HCT116 (cell line): ENCODE results near the gene EARS2. TPM values are rescaled to one million over a fixed set of nuclear protein-coding genes. Genes with fewer than 3 reads are reported as not detected.

Source experiments
- ATAC-seq: fragments of 200-7000 bp; cut with Tn5 transposase; 2 replicates; pipeline ENCODE4 v1.9.1; 2020; ENCODE audit warnings: mild to moderate bottlenecking, moderate library complexity
- BruUV-seq: library from RNA; stranded (reverse); fragments of 400-500 nt; replicated peaks from 2 replicates; lab custom pipeline; 2021; lab: Mats Ljungman, UMichigan
- CTCF ChIA-PET: fragments of 300-600 bp; sonication (Branson Sonifier 250); formaldehyde crosslinking; loops from one replicate; lab custom pipeline; 2021; ENCODE audit warnings: antibody characterized with exemption; lab: Charles Lee
- POLR2A ChIA-PET: fragments of 300-600, 350-600 bp; sonication (Branson Sonifier 250); formaldehyde crosslinking; loops from one replicate; lab custom pipeline; 2021; ENCODE audit warnings: antibody characterized with exemption; lab: Charles Lee
- RAD21 ChIA-PET, 2 experiments: fragments of 300-600 bp; sonication (Branson Sonifier 250); formaldehyde crosslinking; loops; one replicate each; lab custom pipeline; 2023; ENCODE audit warnings: low total read pairs in 2 of 2; ENCODE audit not compliant: uncharacterized antibody in 2 of 2, unreplicated experiment in 2 of 2, low non-redundant PET in 1 of 2; lab: Charles Lee
- DNase-seq: peaks from one replicate; pipeline ENCODE4 v3.0.0-alpha.2; 2010; ENCODE audit warnings: low read depth, low spot score
- H2AFZ ChIP-seq: fragments of 200-600 bp; shearing (Covaris generic), sonication (generic); 2 replicates; pipeline ENCODE4 v1.6.1; 2017; ENCODE audit warnings: low read depth, mixed run types, mixed read lengths, antibody characterized with exemption, low read length; ENCODE audit not compliant: poor library complexity, severe bottlenecking
- H3K27ac ChIP-seq: 2 replicates; pipeline ENCODE4 v1.5.1; 2012; ENCODE audit warnings: low read depth, low read length
- H3K27me3 ChIP-seq: fragments of 200-600 bp; sonication (generic); 2 replicates; pipeline ENCODE4 v1.6.1; 2016; ENCODE audit warnings: mixed run types, low read length, mixed read lengths; ENCODE audit not compliant: insufficient read depth
- H3K36me3 ChIP-seq, 2 experiments: fragments of 200-500 bp in 1 of 2; fragments of 200-600 bp in 1 of 2; sonication (Bioruptor generic) in 1 of 2; sonication (generic) in 1 of 2; 2 replicates each; pipeline versions ENCODE4 v1.5.1 to v1.6.1; 2014 to 2016; ENCODE audit warnings: low read length in 2 of 2, inconsistent platforms in 1 of 2, mixed read lengths in 1 of 2, mixed run types in 1 of 2; ENCODE audit not compliant: insufficient read depth in 2 of 2, control insufficient read depth in 1 of 2
- H3K4me1 ChIP-seq, 2 experiments: fragments of 200-600 bp in 1 of 2; sonication (generic) in 1 of 2; 2 replicates each; pipeline versions ENCODE4 v1.5.1 to v1.6.1; 2012 to 2017; ENCODE audit warnings: low read length in 2 of 2, inconsistent platforms in 1 of 2, mild to moderate bottlenecking in 1 of 2, mixed read lengths in 1 of 2, mixed run types in 1 of 2, moderate library complexity in 1 of 2; ENCODE audit not compliant: insufficient read depth in 2 of 2, control insufficient read depth in 1 of 2
- H3K4me2 ChIP-seq: fragments of 200-600 bp; sonication (generic); 2 replicates; pipeline ENCODE4 v1.6.1; 2017; ENCODE audit warnings: mixed run types, low read length, mixed read lengths
- H3K4me3 ChIP-seq, 2 experiments: fragments of 200-600 bp in 1 of 2; sonication (generic) in 1 of 2; replicated peaks in 1 of 2; 2 replicates each; pipeline ENCODE4 v1.5.1; 2011 to 2016; ENCODE audit warnings: low read length in 2 of 2, control low read depth in 1 of 2, low read depth in 1 of 2, mild to moderate bottlenecking in 1 of 2, mixed read lengths in 1 of 2, mixed run types in 1 of 2
- H3K79me2 ChIP-seq: fragments of 200-600 bp; sonication (generic); 2 replicates; pipeline ENCODE4 v1.6.1; 2017; ENCODE audit warnings: mild to moderate bottlenecking, mixed run types, low read length, moderate library complexity, mixed read lengths; ENCODE audit not compliant: insufficient read depth
- H3K9ac ChIP-seq: fragments of 200-600 bp; sonication (generic); 2 replicates; pipeline ENCODE4 v1.6.1; 2016; ENCODE audit warnings: low read length, mixed read lengths
- H3K9me2 ChIP-seq: fragments of 200-600 bp; sonication (generic), shearing (Covaris generic); 2 replicates; pipeline ENCODE4 v1.6.1; 2017; ENCODE audit warnings: mixed run types, mild to moderate bottlenecking, moderate library complexity; ENCODE audit not compliant: insufficient read depth
- H3K9me3 ChIP-seq, 2 experiments: fragments of 200-500 bp in 1 of 2; fragments of 200-600 bp in 1 of 2; sonication (Bioruptor generic) in 1 of 2; sonication (generic) in 1 of 2; 2 replicates each; pipeline ENCODE4 v1.6.1; 2014 to 2017; ENCODE audit warnings: low read length in 2 of 2, mixed read lengths in 2 of 2, inconsistent platforms in 1 of 2, low read depth in 1 of 2, mild to moderate bottlenecking in 1 of 2, mixed run types in 1 of 2, moderate library complexity in 1 of 2; ENCODE audit not compliant: control insufficient read depth in 1 of 2, insufficient read depth in 1 of 2
- H4K20me1 ChIP-seq: fragments of 200-600 bp; sonication (generic), shearing (Covaris generic); 2 replicates; pipeline ENCODE4 v1.6.1; 2017; ENCODE audit warnings: mixed run types, mild to moderate bottlenecking, moderate library complexity; ENCODE audit not compliant: insufficient read depth
- CEBPB ChIP-seq: IDR thresholded peaks from 2 replicates; pipeline ENCODE4 v1.6.1; 2012; ENCODE audit warnings: low read depth
- EGR1 ChIP-seq: IDR thresholded peaks from 2 replicates; pipeline ENCODE4 v1.6.1; 2012; ENCODE audit warnings: low read depth
- ELF1 ChIP-seq: IDR thresholded peaks from 2 replicates; pipeline ENCODE4 v1.6.1; 2012; ENCODE audit warnings: low read depth, borderline replicate concordance
- EZH2 ChIP-seq: fragments of 200-600 bp; sonication (generic); IDR thresholded peaks from 2 replicates; pipeline ENCODE4 v1.6.1; 2017; ENCODE audit warnings: antibody characterized with exemption, mixed run types
- EZH2phosphoT487 ChIP-seq: fragments of 200-600 bp; IDR thresholded peaks from 2 replicates; pipeline ENCODE4 v1.6.1; 2018; ENCODE audit warnings: antibody characterized with exemption, borderline replicate concordance
- POLR2AphosphoS5 ChIP-seq: IDR thresholded peaks from 2 replicates; pipeline ENCODE4 v1.6.1; 2011; ENCODE audit warnings: mild to moderate bottlenecking, low read depth, low read length, moderate library complexity
- SIN3A ChIP-seq: IDR thresholded peaks from 2 replicates; pipeline ENCODE4 v1.6.1; 2012; ENCODE audit warnings: low read depth
- SP1 ChIP-seq: IDR thresholded peaks from 2 replicates; pipeline ENCODE4 v1.6.1; 2012; ENCODE audit warnings: low read depth
- SRF ChIP-seq: IDR thresholded peaks from 2 replicates; pipeline ENCODE4 v1.6.1; 2012; ENCODE audit warnings: low read depth
- TCF7L2 ChIP-seq: IDR thresholded peaks from 2 replicates; pipeline ENCODE4 v1.7.0; 2011; ENCODE audit warnings: borderline replicate concordance, inconsistent platforms; ENCODE audit not compliant: insufficient read depth, insufficient read length; ENCODE audit errors: extremely low read depth
- YY1 ChIP-seq: IDR thresholded peaks from 2 replicates; pipeline ENCODE4 v1.6.1; 2011; ENCODE audit warnings: low read length, low read depth, moderate library complexity, mild to moderate bottlenecking; ENCODE audit not compliant: insufficient replicate concordance; ENCODE audit errors: extremely low read depth
- intact Hi-C: fragments of 100-400 bp; cut with micrococcal nuclease; formaldehyde crosslinking; loops from 2 replicates; pipeline ENCODE4 v1.10.0; 2022
- total RNA-seq: library from RNA; stranded (reverse); gene quantifications from one replicate; pipeline ENCODE4 v1.2.1, GENCODE V29; 2021; ENCODE audit not compliant: unreplicated experiment

EARS2 gene
- total RNA-seq, 1 experiment from 2014 or later, result 35.6 TPM

GRCh38 chr16:23539984-23540816 is 16.9 kb downstream of the EARS2 start:
- peaks cover 9% of the 10 kb centered on the region; the same call in 1 of the 2 replicates for H3K79me2 ChIP-seq
- no peak overlapping the region for H2AFZ ChIP-seq
- H3K4me2 ChIP-seq, result no peak overlapping the region
- no peaks in the 10 kb centered on the region for H3K9me3 ChIP-seq
- peaks cover 14 to 17% of the 10 kb centered on the region in 2 experiments; a peak in 3 of 4 replicates for H3K36me3 ChIP-seq
- ChIA-PET POLR2A (interaction anchor here (0.9 kb wide), 1 partner anchor 11 kb away, joined by 3 read pairs; no protein-coding TSS in a partner anchor), RAD21 (no interaction called here), CTCF (no interaction called here)
- H3K27ac ChIP-seq, result no peak overlapping the region
- intact Hi-C loops, result loop anchor here (10.0 kb wide), 1 partner anchor 65 kb away; no protein-coding TSS in a partner anchor
- no peaks in the 10 kb centered on the region for H4K20me1 ChIP-seq
- no peak for TF ChIP-seq POLR2AphosphoS5
- TF ChIP-seq ELF1, result no peak
- no peak for TF ChIP-seq TCF7L2
- TF ChIP-seq CEBPB, result no peak
- TF ChIP-seq EGR1, result no peak
- TF ChIP-seq SRF, result no peak
- TF ChIP-seq EZH2, result no peak
- no peak for TF ChIP-seq SIN3A
- TF ChIP-seq YY1, result no peak
- no peak for TF ChIP-seq EZH2phosphoT487
- TF ChIP-seq SP1, result no peak
- H3K4me3 ChIP-seq, result no peak overlapping the region
- no peaks in the 10 kb centered on the region for H3K9me2 ChIP-seq
- no TSS peak for BruUV-seq
- no peak overlapping the region for H3K9ac ChIP-seq
- ATAC-seq, result no peak
- no peak for DNase-seq
- no peaks in the 10 kb centered on the region for H3K27me3 ChIP-seq
- peaks cover 7 to 17% of the 10 kb centered on the region in 2 experiments for H3K4me1 ChIP-seq
